AG10803 (cell line): ENCODE measurements around the gene SBSN.

Source experiments
- DNase-seq: peaks from one replicate; pipeline ENCODE4 v3.0.0; 2010; ENCODE audit warnings: low read depth
- H3K4me3 ChIP-seq: 2 replicates; pipeline ENCODE4 v1.5.1; 2011; ENCODE audit warnings: mild to moderate bottlenecking, low read length, control low read depth
- CTCF ChIP-seq: conservative IDR thresholded peaks from 2 replicates; pipeline ENCODE4 v1.5.1; 2011; ENCODE audit warnings: mild to moderate bottlenecking, low read length, control low read depth, inconsistent platforms

Gene SBSN

GRCh38 chr19:35502751-35503150, 25.4 kb downstream of the SBSN start:
- TF ChIP-seq CTCF: no peak
- H3K4me3 ChIP-seq: no peak overlapping the region
- no peak for DNase-seq

GRCh38 chr19:35501684-35502083, 26.4 kb downstream of the SBSN start:
- TF ChIP-seq CTCF: no peak
- no peak overlapping the region for H3K4me3 ChIP-seq
- DNase-seq: no peak

GRCh38 chr19:35500611-35501010, 27.5 kb downstream of the SBSN start:
- TF ChIP-seq CTCF: no peak
- H3K4me3 ChIP-seq: no peak overlapping the region
- no peak for DNase-seq

- DNase-seq: no peak
- no peak for TF ChIP-seq CTCF
- H3K4me3 ChIP-seq: no peak overlapping the region
These were observed 29.1 kb downstream of the SBSN start for GRCh38 chr19:35498984-35499527.

GRCh38 chr19:35498220-35498619, 29.9 kb downstream of the SBSN start:
- TF ChIP-seq CTCF: no peak
- no peak for DNase-seq
- H3K4me3 ChIP-seq: no peak overlapping the region

- H3K4me3 ChIP-seq: no peak overlapping the region
- TF ChIP-seq CTCF: no peak
- no peak for DNase-seq
These were observed 30.7 kb downstream of the SBSN start for GRCh38 chr19:35497406-35497805.

GRCh38 chr19:35495107-35496064, 32.7 kb downstream of the SBSN start:
- no peak overlapping the region; the same call in 1 of the 2 replicates for H3K4me3 ChIP-seq
- DNase-seq: peak; percentile 60
- peak; percentile 93 for TF ChIP-seq CTCF
